Choroid plexus epithelial cell (primary cell): ENCODE results near the gene SPARC.
A peak's percentile ranks its signal among the peaks of the same experiment; 100 is the strongest.

ENCODE experiments used
- DNase-seq: peaks from one replicate; pipeline ENCODE4 v3.0.0-alpha.2; 2010; ENCODE audit warnings: low read depth
- H3K4me3 ChIP-seq: 2 replicates; pipeline ENCODE4 v1.5.1; 2011; ENCODE audit warnings: low read depth, mild to moderate bottlenecking, control low read depth, low read length, moderate library complexity
- TF ChIP-seq, protein P1 (sequence below): conservative IDR thresholded peaks from 2 replicates; pipeline ENCODE4 v1.5.1; 2011; ENCODE audit warnings: low read depth, mild to moderate bottlenecking, control low read depth, inconsistent platforms, low read length, moderate library complexity

The SPARC gene

DNA sequence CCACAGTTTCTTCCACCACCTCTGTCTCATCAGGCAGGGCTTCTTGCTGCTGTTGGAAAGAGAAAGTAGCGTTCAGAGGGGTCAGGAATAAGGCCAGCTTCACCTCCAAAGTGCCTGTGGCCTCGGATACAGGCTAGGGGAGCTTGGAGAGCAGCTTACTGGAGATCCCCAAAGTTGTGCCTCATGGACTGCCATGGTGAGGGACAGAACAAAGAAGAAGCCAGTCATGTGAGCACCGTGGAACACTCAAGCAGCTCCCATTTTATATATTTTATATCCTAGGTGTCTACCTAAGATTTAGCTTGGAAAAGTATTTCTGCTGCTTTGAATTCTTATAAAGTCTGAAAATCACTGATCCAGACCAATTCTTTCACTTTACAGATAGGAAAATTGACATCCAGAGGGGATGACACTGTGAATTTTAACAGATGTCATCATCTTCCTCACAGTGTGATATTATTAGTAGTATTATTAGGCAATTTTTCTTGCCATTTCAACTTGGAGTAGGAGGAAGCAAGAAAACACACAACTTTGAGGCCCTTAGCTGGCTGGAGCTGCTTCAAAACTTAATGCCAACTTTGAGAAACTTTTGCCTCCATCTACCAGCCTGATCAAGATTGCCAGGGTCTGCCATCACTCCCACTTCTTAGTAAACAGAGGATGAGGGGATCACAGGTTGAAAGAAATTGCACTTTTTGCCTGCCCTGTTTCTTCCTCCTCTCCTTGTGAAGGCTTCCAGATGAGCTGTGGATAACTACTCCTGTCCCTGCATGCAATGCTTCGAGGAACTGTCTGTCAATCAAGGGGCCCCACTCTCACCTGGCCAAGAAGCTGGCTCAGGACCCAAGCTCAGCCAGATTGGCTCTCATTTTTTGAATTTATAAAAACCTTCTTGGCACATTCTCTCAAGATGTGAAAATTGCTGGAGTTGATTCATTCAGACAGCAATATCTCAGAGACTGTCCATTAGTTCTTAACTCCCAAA, 11.8 kb downstream of the SPARC start:
- TF ChIP-seq, protein P1, sequence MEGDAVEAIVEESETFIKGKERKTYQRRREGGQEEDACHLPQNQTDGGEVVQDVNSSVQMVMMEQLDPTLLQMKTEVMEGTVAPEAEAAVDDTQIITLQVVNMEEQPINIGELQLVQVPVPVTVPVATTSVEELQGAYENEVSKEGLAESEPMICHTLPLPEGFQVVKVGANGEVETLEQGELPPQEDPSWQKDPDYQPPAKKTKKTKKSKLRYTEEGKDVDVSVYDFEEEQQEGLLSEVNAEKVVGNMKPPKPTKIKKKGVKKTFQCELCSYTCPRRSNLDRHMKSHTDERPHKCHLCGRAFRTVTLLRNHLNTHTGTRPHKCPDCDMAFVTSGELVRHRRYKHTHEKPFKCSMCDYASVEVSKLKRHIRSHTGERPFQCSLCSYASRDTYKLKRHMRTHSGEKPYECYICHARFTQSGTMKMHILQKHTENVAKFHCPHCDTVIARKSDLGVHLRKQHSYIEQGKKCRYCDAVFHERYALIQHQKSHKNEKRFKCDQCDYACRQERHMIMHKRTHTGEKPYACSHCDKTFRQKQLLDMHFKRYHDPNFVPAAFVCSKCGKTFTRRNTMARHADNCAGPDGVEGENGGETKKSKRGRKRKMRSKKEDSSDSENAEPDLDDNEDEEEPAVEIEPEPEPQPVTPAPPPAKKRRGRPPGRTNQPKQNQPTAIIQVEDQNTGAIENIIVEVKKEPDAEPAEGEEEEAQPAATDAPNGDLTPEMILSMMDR = no peak
- no peak overlapping the region for H3K4me3 ChIP-seq
- DNase-seq = peak; percentile 30

DNA sequence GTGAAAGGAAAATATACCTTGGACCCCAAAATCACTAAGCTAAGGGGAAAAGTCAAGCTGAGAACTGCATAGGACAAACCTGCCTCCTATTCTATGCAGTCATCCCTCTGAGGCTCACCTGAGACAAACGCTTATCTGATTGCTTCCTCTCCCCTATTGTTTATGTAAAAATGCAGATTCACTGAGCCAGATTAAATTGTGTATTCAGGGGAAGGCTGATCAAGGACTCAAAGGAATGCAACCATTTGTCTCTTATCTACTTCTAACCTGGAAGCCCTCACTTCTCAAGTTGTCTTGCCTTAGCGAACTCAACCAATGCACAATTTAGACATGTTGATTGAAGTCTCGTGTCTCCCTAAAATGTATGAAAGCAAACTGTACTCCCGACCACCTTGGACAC, 13.3 kb downstream of the SPARC start:
- H3K4me3 ChIP-seq = no peak overlapping the region
- TF ChIP-seq, protein P1 = no peak
- peak; percentile 5 for DNase-seq

DNA sequence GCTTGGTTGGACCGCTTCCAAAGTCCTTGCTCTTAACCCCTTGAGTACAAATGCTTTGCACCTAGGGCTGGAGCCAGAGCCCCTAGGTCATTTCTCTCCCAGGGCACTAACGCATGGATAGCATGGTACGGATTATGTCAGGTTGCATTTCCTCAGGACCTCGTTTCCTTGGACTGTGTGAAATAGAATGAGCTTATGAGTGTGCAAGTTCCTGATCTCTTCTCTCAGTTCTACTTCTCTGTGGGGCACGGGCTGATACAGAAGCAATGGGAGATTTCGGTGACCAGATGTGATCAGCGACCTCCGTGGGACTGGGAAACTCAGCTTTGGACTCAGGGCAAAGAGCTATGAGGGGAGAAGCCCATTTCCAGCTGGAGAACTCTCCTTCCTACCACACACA, 14.2 kb downstream of the SPARC start:
- no peak overlapping the region for H3K4me3 ChIP-seq
- DNase-seq = peak; percentile 10
- TF ChIP-seq, protein P1 = no peak

DNA sequence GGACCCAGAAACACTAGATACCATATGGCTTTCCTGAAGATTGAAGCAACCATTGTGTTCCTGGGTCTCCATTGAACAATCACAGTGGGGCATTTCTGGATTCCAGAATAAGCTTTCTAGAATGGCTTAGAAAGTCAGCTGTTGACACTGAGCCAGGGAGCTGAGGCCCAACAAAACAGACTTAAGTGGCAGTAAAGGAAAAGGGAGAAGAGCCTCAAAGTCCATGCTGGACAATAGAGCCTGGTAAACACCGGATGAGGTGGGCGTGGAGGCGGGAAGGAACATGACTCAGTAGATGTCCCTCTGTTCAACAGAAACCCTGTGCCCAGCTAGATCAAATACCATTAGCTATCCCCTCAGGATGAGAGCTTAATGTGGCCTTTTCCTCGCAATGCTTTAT, 14.8 kb downstream of the SPARC start:
- TF ChIP-seq, protein P1 = no peak
- H3K4me3 ChIP-seq = no peak overlapping the region
- peak; percentile 68 for DNase-seq

DNA sequence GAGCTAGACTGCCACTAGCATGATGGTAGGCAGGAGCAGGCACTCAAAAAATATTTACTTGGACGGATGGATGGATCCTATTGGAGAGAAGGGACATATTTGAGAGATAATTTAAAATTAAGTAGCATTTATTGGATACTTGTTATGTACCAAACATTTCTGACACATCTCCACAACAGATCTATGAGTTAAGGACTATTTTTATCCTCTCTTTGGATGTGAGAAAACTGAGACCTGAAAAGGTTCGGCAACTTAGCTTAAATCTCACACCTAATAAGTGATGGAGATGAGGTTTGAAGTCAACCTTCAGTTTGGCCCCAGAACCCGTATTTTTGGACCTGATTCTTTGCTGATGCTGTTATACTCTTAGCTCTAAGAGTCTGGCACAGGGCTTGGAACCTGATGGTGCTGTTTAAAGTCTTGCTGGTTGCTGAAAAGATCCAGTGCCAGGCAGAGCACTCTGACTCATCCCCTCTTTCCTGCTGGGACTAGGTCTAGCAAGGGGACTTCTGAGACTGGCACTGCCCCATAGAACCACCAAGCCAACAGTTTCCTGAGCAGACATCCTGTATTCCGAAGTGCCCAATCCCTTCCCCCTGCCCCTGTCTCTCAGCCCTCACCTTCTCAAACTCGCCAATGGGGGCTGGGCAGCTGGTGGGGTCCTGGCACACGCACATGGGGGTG, 15.6 kb downstream of the SPARC start:
- no peak overlapping the region for H3K4me3 ChIP-seq
- TF ChIP-seq, protein P1 = no peak
- DNase-seq = peak; percentile 60

DNA sequence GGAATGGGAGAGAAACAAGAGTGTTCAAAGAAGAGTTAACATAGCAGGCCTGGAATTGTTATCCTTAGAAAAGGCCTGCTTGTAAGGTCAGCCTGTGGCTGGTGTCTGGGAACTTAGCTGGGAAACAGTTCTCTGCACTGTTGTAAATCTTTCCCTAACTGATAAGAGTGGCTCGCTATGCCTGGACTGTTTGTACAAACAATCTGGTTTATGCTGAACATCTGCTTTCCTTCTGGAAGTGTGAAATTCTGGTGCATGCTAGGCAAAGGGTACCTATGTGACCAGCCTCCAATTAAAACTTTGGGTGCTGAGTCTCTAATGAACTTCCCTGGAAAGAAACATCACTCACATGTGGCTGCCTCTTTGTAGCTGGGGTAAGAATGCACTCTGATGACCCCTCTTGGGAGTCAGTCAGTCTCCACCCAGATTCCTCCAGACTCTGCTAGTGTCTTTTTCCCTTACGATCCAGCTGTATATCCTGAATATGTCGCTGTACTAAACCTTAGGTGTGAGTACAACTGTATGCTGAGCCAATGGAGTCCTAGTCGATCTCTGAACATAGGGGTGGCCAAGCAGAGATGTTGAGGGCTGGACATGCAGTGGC, 16.5 kb downstream of the SPARC start:
- TF ChIP-seq, protein P1 = no peak
- H3K4me3 ChIP-seq = no peak overlapping the region
- DNase-seq = peak; percentile 65
